Small intestine (tissue), 7 donors: ENCODE measurements around the gene STK10. TPM values are rescaled to one million over a fixed set of nuclear protein-coding genes. Genes with fewer than 3 reads are reported as not detected.

ENCODE experiments used
- DNase-seq, 2 donors: peaks; one replicate each; pipeline versions ENCODE4 v3.0.0 to v3.0.0-alpha.2; 2013
- FAIRE-seq: peaks from 2 replicates; lab custom pipeline; 2012; peaks lifted over from hg19 to GRCh38; lab: Jason Lieb, UNC
- H3K27ac ChIP-seq, 3 donors: one replicate each; pipeline ENCODE4 v1.5.1; 2013; ENCODE audit warnings: low read length in 2 of 3, mild to moderate bottlenecking in 2 of 3, control low read depth in 1 of 3, inconsistent platforms in 1 of 3, low read depth in 1 of 3, moderate library complexity in 1 of 3
- H3K27me3 ChIP-seq, 3 donors: one replicate each; pipeline ENCODE4 v1.6.1; 2013; ENCODE audit warnings: low read length in 3 of 3, inconsistent platforms in 1 of 3; ENCODE audit not compliant: control insufficient read depth in 3 of 3, insufficient read depth in 3 of 3
- H3K36me3 ChIP-seq, 3 donors: one replicate each; pipeline ENCODE4 v1.6.1; 2013; ENCODE audit warnings: low read length in 3 of 3, inconsistent platforms in 1 of 3, low read depth in 1 of 3, mild to moderate bottlenecking in 1 of 3, moderate library complexity in 1 of 3; ENCODE audit not compliant: control insufficient read depth in 3 of 3, insufficient read depth in 2 of 3
- H3K4me1 ChIP-seq, 3 donors: one replicate each; pipeline ENCODE4 v1.6.1; 2013; ENCODE audit warnings: low read length in 2 of 3, inconsistent platforms in 1 of 3, low read depth in 1 of 3, mild to moderate bottlenecking in 1 of 3, moderate library complexity in 1 of 3; ENCODE audit not compliant: control insufficient read depth in 3 of 3, insufficient read depth in 2 of 3
- H3K4me3 ChIP-seq, 3 donors: one replicate each; pipeline ENCODE4 v1.5.1; 2013; ENCODE audit warnings: low read length in 3 of 3, control low read depth in 1 of 3, inconsistent platforms in 1 of 3, low read depth in 1 of 3, mild to moderate bottlenecking in 1 of 3, moderate library complexity in 1 of 3
- H3K9me3 ChIP-seq, 2 donors: one replicate each; pipeline ENCODE4 v1.6.1; 2013; ENCODE audit warnings: low read depth in 1 of 2, low read length in 1 of 2; ENCODE audit not compliant: control insufficient read depth in 2 of 2, insufficient read depth in 1 of 2
- WGBS, 3 donors: extraction: QIAGEN DNeasy Blood & Tissue Kit; methylation state at CpG; one replicate each; pipeline ENCODE4 v1.1.7; 2013; 5-methylcytosine and 5-hydroxymethylcytosine counted together
- polyA plus RNA-seq, 4 donors: library from polyadenylated mRNA; stranded (reverse) in 3 of 4; unstranded in 1 of 4; fragments of 200-250 nt in 3 of 4; fragments of 120-200 nt in 1 of 4; gene quantifications; one replicate each; pipeline versions ENCODE4 v1.2.1 to v1.2.3, GENCODE V29; 2013
- donor health status: healthy with polysubstance abuse.
- donor health status: control.
- donor health status: control.
- donor health status: Bipolar disorder and iron deficiency.
- donor health status: healthy.

The STK10 gene
- polyA plus RNA-seq, 4 donors, result 7.4 to 10.5 (median 9.1) TPM

- FAIRE-seq (no peak), DNase-seq (no peak)
- no peak overlapping the region for H3K27ac ChIP-seq
- H3K9me3 ChIP-seq, result no peaks in the 10 kb centered on the region
- H3K4me1 ChIP-seq, result peaks cover 3 to 14% (median 10%) of the 10 kb centered on the region in 3 donors
- no peaks in the 10 kb centered on the region for H3K27me3 ChIP-seq
- H3K36me3 ChIP-seq, result peaks cover 0 to 4% (median 0%) of the 10 kb centered on the region in 3 donors
- whole genome bisulfite sequencing, 3 donors, result 76 to 81% (median 79%) methylated on average over 7 to 8 of the region's 8 CpGs
- H3K4me3 ChIP-seq, result no peak overlapping the region
These were observed 19.7 kb downstream of the STK10 start for GRCh38 chr5:172168311-172168710.

- Histone ChIP-seq H3K4me3 (no peak overlapping the region), H3K27me3 (no peaks in the 10 kb centered on the region), H3K4me1 (peaks cover 3 to 14% (median 11%) of the 10 kb centered on the region in 3 donors), H3K36me3 (peaks cover 0 to 4% (median 0%) of the 10 kb centered on the region in 3 donors), H3K9me3 (no peaks in the 10 kb centered on the region), H3K27ac (no peak overlapping the region)
- FAIRE-seq, result no peak
- no peak for DNase-seq
- 33 to 68% (median 45%) methylated on average over 7 of the region's 7 CpGs for WGBS, 3 donors
These were observed 20.1 kb downstream of the STK10 start for GRCh38 chr5:172167895-172168294.

GRCh38 chr5:172166030-172166826, 21.8 kb downstream of the STK10 start:
- DNase-seq (no peak), FAIRE-seq (no peak)
- Histone ChIP-seq H3K9me3 (no peaks in the 10 kb centered on the region), H3K4me3 (no peak overlapping the region), H3K27ac (no peak overlapping the region), H3K4me1 (peaks cover 3 to 14% (median 11%) of the 10 kb centered on the region in 3 donors), H3K36me3 (peaks cover 0 to 6% (median 0%) of the 10 kb centered on the region in 3 donors), H3K27me3 (no peaks in the 10 kb centered on the region)
- WGBS, 3 donors, result 85 to 89% (median 87%) methylated on average over 16 of the region's 16 CpGs

DNA sequence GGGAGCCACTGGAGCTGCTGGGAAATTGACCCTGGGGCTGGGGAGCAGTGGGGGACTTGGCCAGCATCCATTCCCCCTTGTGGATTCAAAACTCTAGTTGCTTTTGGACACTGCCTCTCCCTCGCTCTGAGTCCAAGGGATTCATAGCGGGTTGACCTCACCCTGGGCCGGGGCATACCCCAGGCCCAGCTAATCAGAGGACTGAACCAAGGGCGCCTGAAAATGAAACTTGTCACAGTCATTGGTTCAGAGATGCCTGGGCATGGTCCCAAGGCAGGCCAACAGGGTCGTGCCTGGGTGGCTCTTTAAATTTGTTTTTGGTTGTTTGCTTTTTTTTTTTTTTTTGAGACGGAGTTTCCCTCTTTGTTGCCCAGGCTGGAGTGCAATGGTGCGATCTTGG, 22.6 kb downstream of the STK10 start:
- H3K27ac ChIP-seq, result peak overlapping the region in 2 of 3 donors; percentile 18 to 73
- no peaks in the 10 kb centered on the region for H3K27me3 ChIP-seq
- H3K9me3 ChIP-seq, result no peaks in the 10 kb centered on the region
- no peak overlapping the region for H3K4me3 ChIP-seq
- H3K4me1 ChIP-seq, result peaks cover 3 to 14% (median 11%) of the 10 kb centered on the region in 3 donors
- FAIRE-seq, result no peak
- DNase-seq, result no peak
- peaks cover 0 to 6% (median 0%) of the 10 kb centered on the region in 3 donors for H3K36me3 ChIP-seq
- WGBS, 3 donors, result 45 to 73% (median 57%) methylated on average over 6 to 7 of the region's 7 CpGs

DNA sequence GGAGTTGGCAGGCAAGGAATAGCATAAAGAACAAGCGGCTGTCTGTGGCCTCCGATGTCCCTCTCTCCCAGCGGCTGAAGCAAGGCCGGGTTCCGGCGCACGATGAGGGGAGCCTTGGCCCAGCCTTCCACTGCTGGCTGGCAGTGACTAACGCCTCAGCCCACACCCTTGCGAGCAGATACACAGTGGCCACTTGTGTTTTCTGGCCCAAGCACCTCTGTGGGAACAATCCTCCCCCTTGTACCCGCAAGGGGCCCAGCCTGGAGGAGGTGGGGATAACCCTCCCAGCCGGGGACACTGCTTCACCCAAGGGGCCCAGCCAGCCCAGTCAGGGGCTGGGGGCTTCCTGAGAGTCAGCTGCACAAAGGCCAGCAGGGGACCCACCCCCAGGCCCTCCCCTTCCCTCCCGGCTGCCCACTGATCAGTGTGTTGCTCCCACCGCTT, 23.2 kb downstream of the STK10 start:
- DNase-seq (no peak), FAIRE-seq (no peak)
- WGBS, 3 donors, result 25 to 56% (median 41%) methylated on average over 13 of the region's 13 CpGs
- Histone ChIP-seq H3K9me3 (no peaks in the 10 kb centered on the region), H3K27me3 (no peaks in the 10 kb centered on the region), H3K27ac (peak overlapping the region in 2 of 3 donors; percentile 73 to 74), H3K4me1 (peaks cover 3 to 14% (median 11%) of the 10 kb centered on the region in 3 donors), H3K4me3 (no peak overlapping the region), H3K36me3 (peaks cover 0 to 6% (median 0%) of the 10 kb centered on the region in 3 donors)

DNA sequence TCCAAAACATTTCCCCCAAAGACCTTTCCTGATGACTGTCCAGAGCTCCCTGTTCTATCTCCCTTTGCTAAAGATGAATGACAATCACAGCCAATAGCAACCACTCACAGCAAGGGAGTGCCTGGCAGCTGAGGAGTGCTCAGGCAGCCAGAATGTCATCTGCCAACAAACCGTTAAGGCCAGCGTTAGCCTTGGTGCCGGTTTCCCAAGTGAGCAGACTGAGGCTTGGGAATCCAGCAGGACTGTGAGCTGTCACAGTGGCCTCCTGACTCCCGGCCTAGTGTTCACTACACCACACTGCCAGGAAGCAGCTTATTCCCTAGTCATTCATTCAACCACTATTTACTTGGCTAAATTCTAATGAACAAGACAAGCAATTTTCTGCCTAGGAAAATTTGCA, 24.7 kb downstream of the STK10 start:
- Histone ChIP-seq H3K4me1 (peaks cover 3 to 14% (median 11%) of the 10 kb centered on the region in 3 donors), H3K27ac (no peak overlapping the region), H3K36me3 (peaks cover 0 to 6% (median 0%) of the 10 kb centered on the region in 3 donors), H3K4me3 (no peak overlapping the region), H3K9me3 (no peaks in the 10 kb centered on the region), H3K27me3 (no peaks in the 10 kb centered on the region)
- FAIRE-seq (no peak), DNase-seq (no peak)
- 24 to 43% (median 25%) methylated on average over 4 of the region's 4 CpGs for WGBS, 3 donors

- FAIRE-seq (no peak), DNase-seq (no peak)
- H3K36me3 ChIP-seq, result peaks cover 0 to 6% (median 0%) of the 10 kb centered on the region in 3 donors
- H3K27me3 ChIP-seq, result no peaks in the 10 kb centered on the region
- WGBS, 3 donors, result 63 to 67% (median 63%) methylated on average over 5 of the region's 5 CpGs
- peaks cover 3 to 14% (median 9%) of the 10 kb centered on the region in 3 donors for H3K4me1 ChIP-seq
- H3K9me3 ChIP-seq, result no peaks in the 10 kb centered on the region
- H3K27ac ChIP-seq, result no peak overlapping the region
- no peak overlapping the region for H3K4me3 ChIP-seq
These were observed 25.1 kb downstream of the STK10 start for GRCh38 chr5:172162987-172163343.

GRCh38 chr5:172162323-172162986, 25.6 kb downstream of the STK10 start:
- DNase-seq (no peak), FAIRE-seq (no peak)
- Histone ChIP-seq H3K36me3 (peaks cover 0 to 6% (median 0%) of the 10 kb centered on the region in 3 donors), H3K4me3 (no peak overlapping the region), H3K4me1 (peaks cover 3 to 14% (median 8%) of the 10 kb centered on the region in 3 donors), H3K27me3 (no peaks in the 10 kb centered on the region), H3K27ac (no peak overlapping the region), H3K9me3 (no peaks in the 10 kb centered on the region)
- 85 to 90% (median 90%) methylated on average over 5 of the region's 5 CpGs for WGBS, 3 donors
